Measurements from ENCODE around the gene LRMDA. TPM values are rescaled to one million over a fixed set of nuclear protein-coding genes. Genes with fewer than 3 reads are reported as not detected.

LRMDA gene
- total RNA-seq, 2 experiments from 2014 or later: not detected

DNA sequence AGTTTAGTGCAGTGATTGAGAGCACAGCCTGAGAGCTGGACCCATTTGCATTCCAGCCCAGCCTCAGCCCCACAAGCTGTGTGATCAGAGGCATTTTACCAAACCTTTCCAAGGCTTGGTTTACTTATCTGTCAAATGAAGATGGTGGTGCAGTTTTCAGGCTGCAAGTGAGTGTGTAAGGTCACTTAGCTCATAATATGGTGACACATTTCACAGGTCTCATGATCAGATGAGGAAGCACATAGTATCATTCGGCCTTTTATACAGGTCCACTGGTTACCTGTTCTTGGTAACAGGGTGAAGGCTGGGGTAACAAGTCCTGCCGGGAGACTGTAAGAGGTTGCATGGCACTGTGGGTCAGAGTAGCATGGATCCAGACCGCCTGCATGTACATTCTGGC lies 371.7 kb downstream of the LRMDA start:
- Mint-ChIP-seq H3K9me3 (no peaks in the 10 kb centered on the region), H3K4me3 (no peak overlapping the region), H3K27ac (no peak overlapping the region), H3K36me3 (ENCODE audit: low read depth) (no peaks in the 10 kb centered on the region), H3K4me1 (ENCODE audit: low read depth) (no peaks in the 10 kb centered on the region), H3K27me3 (ENCODE audit: low read depth) (peaks cover 6% of the 10 kb centered on the region)
- intact Hi-C loops (cut with micrococcal nuclease): no loop called here
- CTCF ChIA-PET: no interaction called here
- no peak for DNase-seq

- no peak overlapping the region for H3K4me3 Mint-ChIP-seq
- no peak overlapping the region for H3K27ac Mint-ChIP-seq
- H3K9me3 Mint-ChIP-seq: no peaks in the 10 kb centered on the region
- CTCF ChIA-PET: no interaction called here
- no peaks in the 10 kb centered on the region for H3K4me1 Mint-ChIP-seq (ENCODE audit: low read depth)
- H3K36me3 Mint-ChIP-seq (ENCODE audit: low read depth): no peaks in the 10 kb centered on the region
- intact Hi-C loops (cut with micrococcal nuclease): no loop called here
- peaks cover 6% of the 10 kb centered on the region for H3K27me3 Mint-ChIP-seq (ENCODE audit: low read depth)
- DNase-seq: no peak
These were observed 372.6 kb downstream of the LRMDA start for GRCh38 chr10:75803816-75804552.

GRCh38 chr10:75806186-75806585 lies 374.8 kb downstream of the LRMDA start:
- Mint-ChIP-seq H3K27ac (no peak overlapping the region), H3K27me3 (ENCODE audit: low read depth) (peaks cover 6% of the 10 kb centered on the region), H3K9me3 (no peaks in the 10 kb centered on the region), H3K4me3 (no peak overlapping the region), H3K4me1 (ENCODE audit: low read depth) (no peaks in the 10 kb centered on the region), H3K36me3 (ENCODE audit: low read depth) (no peaks in the 10 kb centered on the region)
- CTCF ChIA-PET: no interaction called here
- intact Hi-C loops (cut with micrococcal nuclease): no loop called here
- no peak for DNase-seq

GRCh38 chr10:75807456-75807855 lies 376.0 kb downstream of the LRMDA start:
- Mint-ChIP-seq H3K27me3 (ENCODE audit: low read depth) (peaks cover 3% of the 10 kb centered on the region), H3K9me3 (no peaks in the 10 kb centered on the region), H3K36me3 (ENCODE audit: low read depth) (no peaks in the 10 kb centered on the region), H3K4me1 (ENCODE audit: low read depth) (no peaks in the 10 kb centered on the region), H3K27ac (no peak overlapping the region), H3K4me3 (no peak overlapping the region)
- intact Hi-C loops (cut with micrococcal nuclease): no loop called here
- CTCF ChIA-PET: no interaction called here
- DNase-seq: no peak

DNA sequence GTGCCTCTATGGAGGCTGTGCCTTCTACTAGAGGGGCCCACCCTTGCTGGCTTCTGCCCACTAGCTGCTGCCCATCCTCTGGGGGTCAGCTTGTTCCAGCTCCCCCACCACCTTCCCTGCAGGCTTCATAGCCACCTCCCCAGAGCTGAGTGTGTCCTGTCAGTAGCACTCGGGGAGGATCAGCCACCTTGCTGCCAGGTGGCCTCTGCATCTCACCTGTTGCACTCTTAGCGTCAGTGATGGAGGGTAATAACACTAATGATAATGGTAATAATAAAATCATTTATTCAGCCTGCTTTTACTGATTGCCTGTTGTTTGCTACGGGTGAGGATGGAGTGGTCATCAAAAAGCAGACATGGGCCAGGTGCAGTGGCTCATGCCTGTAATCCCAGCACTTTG lies 377.6 kb downstream of the LRMDA start:
- Mint-ChIP-seq H3K36me3 (ENCODE audit: low read depth) (no peaks in the 10 kb centered on the region), H3K27me3 (ENCODE audit: low read depth) (peaks cover 4% of the 10 kb centered on the region), H3K9me3 (no peaks in the 10 kb centered on the region), H3K4me1 (ENCODE audit: low read depth) (no peaks in the 10 kb centered on the region), H3K27ac (no peak overlapping the region), H3K4me3 (no peak overlapping the region)
- no peak for DNase-seq
- CTCF ChIA-PET: no interaction called here
- intact Hi-C loops (cut with micrococcal nuclease): no loop called here

DNA sequence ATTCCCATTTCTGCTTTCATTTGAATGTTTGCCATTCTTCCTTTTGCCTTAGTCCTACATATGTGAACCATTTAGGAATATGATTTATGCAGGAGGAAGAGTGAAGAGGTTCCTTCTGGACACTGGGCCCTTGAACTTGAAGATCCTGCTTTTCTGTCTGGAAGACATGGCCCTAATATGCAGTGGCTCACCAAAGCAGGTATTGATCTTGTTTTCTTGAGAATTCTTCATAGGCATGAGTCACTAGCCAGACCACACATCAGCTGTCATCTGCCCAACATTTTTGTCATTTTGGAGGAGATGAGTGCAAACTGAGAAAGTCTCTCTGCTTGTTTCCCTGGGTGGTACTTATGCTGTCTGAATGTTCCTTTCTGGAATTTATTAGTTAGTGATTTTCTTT lies 382.6 kb downstream of the LRMDA start:
- no peaks in the 10 kb centered on the region for H3K9me3 Mint-ChIP-seq

GRCh38 chr10:75815066-75815465 lies 383.6 kb downstream of the LRMDA start:
- Mint-ChIP-seq H3K4me1 (ENCODE audit: low read depth) (no peaks in the 10 kb centered on the region), H3K27ac (no peak overlapping the region), H3K27me3 (ENCODE audit: low read depth) (peaks cover 15% of the 10 kb centered on the region), H3K4me3 (no peak overlapping the region), H3K9me3 (no peaks in the 10 kb centered on the region), H3K36me3 (ENCODE audit: low read depth) (no peaks in the 10 kb centered on the region)
- intact Hi-C loops (cut with micrococcal nuclease): no loop called here
- no peak for DNase-seq
- CTCF ChIA-PET: no interaction called here

More for the DNA sequence above, 382.6 kb downstream of the LRMDA start:
- Mint-ChIP-seq H3K4me1 (ENCODE audit: low read depth) (no peaks in the 10 kb centered on the region), H3K27me3 (ENCODE audit: low read depth) (peaks cover 11% of the 10 kb centered on the region), H3K4me3 (no peak overlapping the region), H3K27ac (no peak overlapping the region), H3K36me3 (ENCODE audit: low read depth) (no peaks in the 10 kb centered on the region)
- CTCF ChIA-PET: no interaction called here
- intact Hi-C loops (cut with micrococcal nuclease): no loop called here
- DNase-seq: no peak

- Mint-ChIP-seq H3K27me3 (ENCODE audit: low read depth) (peaks cover 15% of the 10 kb centered on the region), H3K4me3 (no peak overlapping the region), H3K36me3 (ENCODE audit: low read depth) (no peaks in the 10 kb centered on the region), H3K9me3 (peaks cover 2% of the 10 kb centered on the region), H3K27ac (no peak overlapping the region), H3K4me1 (ENCODE audit: low read depth) (no peaks in the 10 kb centered on the region)
- CTCF ChIA-PET: no interaction called here
- DNase-seq: no peak
- intact Hi-C loops (cut with micrococcal nuclease): no loop called here
These were observed 385.8 kb downstream of the LRMDA start for GRCh38 chr10:75817198-75817597.

GRCh38 chr10:75818552-75818951 lies 387.1 kb downstream of the LRMDA start:
- no peaks in the 10 kb centered on the region for H3K36me3 Mint-ChIP-seq (ENCODE audit: low read depth)
- peaks cover 11% of the 10 kb centered on the region for H3K27me3 Mint-ChIP-seq (ENCODE audit: low read depth)
- H3K4me1 Mint-ChIP-seq (ENCODE audit: low read depth): no peaks in the 10 kb centered on the region
- H3K9me3 Mint-ChIP-seq: peaks cover 2% of the 10 kb centered on the region
- intact Hi-C loops (cut with micrococcal nuclease): no loop called here
- CTCF ChIA-PET: no interaction called here
- no peak for DNase-seq
- H3K27ac Mint-ChIP-seq: no peak overlapping the region
- no peak overlapping the region for H3K4me3 Mint-ChIP-seq

- CTCF ChIA-PET: no interaction called here
- Mint-ChIP-seq H3K36me3 (ENCODE audit: low read depth) (no peaks in the 10 kb centered on the region), H3K27me3 (ENCODE audit: low read depth) (no peaks in the 10 kb centered on the region), H3K27ac (no peak overlapping the region), H3K4me1 (ENCODE audit: low read depth) (no peaks in the 10 kb centered on the region), H3K4me3 (no peak overlapping the region), H3K9me3 (peaks cover 2% of the 10 kb centered on the region)
- DNase-seq: no peak
- intact Hi-C loops (cut with micrococcal nuclease): no loop called here
These were observed 393.8 kb downstream of the LRMDA start for GRCh38 chr10:75825235-75825634.

- no peaks in the 10 kb centered on the region for H3K4me1 Mint-ChIP-seq (ENCODE audit: low read depth)
- H3K27me3 Mint-ChIP-seq (ENCODE audit: low read depth): peaks cover 2% of the 10 kb centered on the region
- peaks cover 4% of the 10 kb centered on the region for H3K9me3 Mint-ChIP-seq
- CTCF ChIA-PET: no interaction called here
- no peak for DNase-seq
- no peak overlapping the region for H3K4me3 Mint-ChIP-seq
- intact Hi-C loops (cut with micrococcal nuclease): no loop called here
- H3K27ac Mint-ChIP-seq: no peak overlapping the region
- no peaks in the 10 kb centered on the region for H3K36me3 Mint-ChIP-seq (ENCODE audit: low read depth)
These were observed 394.2 kb downstream of the LRMDA start for GRCh38 chr10:75825661-75826060.

DNA sequence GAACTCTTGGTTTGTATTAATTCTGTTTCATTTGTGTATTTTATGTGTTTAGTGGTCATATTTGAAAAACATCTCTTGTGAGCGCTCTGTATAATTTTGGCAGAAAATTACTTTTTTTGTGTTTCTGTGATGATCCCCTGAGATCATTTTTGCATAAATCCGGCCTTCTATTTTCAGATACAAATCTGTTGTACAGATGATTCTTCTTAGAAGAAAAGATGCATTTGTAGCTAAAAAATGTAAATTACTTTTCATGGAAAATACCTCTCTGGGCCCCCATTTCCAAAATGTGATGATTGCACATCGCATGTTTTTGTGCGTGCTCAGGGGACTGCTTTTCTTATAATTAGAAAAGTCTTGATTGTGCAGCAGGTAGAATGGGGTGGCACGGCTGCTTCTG lies 395.4 kb downstream of the LRMDA start:
- intact Hi-C loops (cut with micrococcal nuclease): no loop called here
- Mint-ChIP-seq H3K4me1 (ENCODE audit: low read depth) (no peaks in the 10 kb centered on the region), H3K9me3 (peaks cover 3% of the 10 kb centered on the region), H3K4me3 (no peak overlapping the region), H3K36me3 (ENCODE audit: low read depth) (no peaks in the 10 kb centered on the region), H3K27ac (no peak overlapping the region), H3K27me3 (ENCODE audit: low read depth) (peaks cover 2% of the 10 kb centered on the region)
- no peak for DNase-seq
- CTCF ChIA-PET: no interaction called here

- intact Hi-C loops (cut with micrococcal nuclease): no loop called here
- no peaks in the 10 kb centered on the region for H3K4me1 Mint-ChIP-seq (ENCODE audit: low read depth)
- H3K4me3 Mint-ChIP-seq: no peak overlapping the region
- no peak overlapping the region for H3K27ac Mint-ChIP-seq
- H3K27me3 Mint-ChIP-seq (ENCODE audit: low read depth): peaks cover 2% of the 10 kb centered on the region
- peaks cover 8% of the 10 kb centered on the region for H3K9me3 Mint-ChIP-seq
- no peaks in the 10 kb centered on the region for H3K36me3 Mint-ChIP-seq (ENCODE audit: low read depth)
- CTCF ChIA-PET: no interaction called here
- DNase-seq: no peak
These were observed 396.2 kb downstream of the LRMDA start for GRCh38 chr10:75827587-75828021.

All from activated naive CD4-positive, alpha-beta T cell treated with anti-CD3 and anti-CD28 coated beads for 36 hours (primary cell).